Hematopoietic multipotent progenitor cell (in vitro differentiated cells): ENCODE results near the gene SMTN. TPM values are rescaled to one million over a fixed set of nuclear protein-coding genes. Genes with fewer than 3 reads are reported as not detected.

ENCODE experiments used
- DNase-seq, 3 donors: peaks; one replicate each; pipeline ENCODE4 v3.0.0-alpha.2; 2011 to 2015; ENCODE audit warnings: low read depth in 2 of 3, low spot score in 2 of 3
- total RNA-seq: library from RNA; depleted of rRNA; stranded (reverse); fragments of >200 nt; gene quantifications from one replicate; pipeline ENCODE4 v1.2.3, GENCODE V29; 2012

SMTN gene
- total RNA-seq, 1 donor: 6.2 TPM

DNA sequence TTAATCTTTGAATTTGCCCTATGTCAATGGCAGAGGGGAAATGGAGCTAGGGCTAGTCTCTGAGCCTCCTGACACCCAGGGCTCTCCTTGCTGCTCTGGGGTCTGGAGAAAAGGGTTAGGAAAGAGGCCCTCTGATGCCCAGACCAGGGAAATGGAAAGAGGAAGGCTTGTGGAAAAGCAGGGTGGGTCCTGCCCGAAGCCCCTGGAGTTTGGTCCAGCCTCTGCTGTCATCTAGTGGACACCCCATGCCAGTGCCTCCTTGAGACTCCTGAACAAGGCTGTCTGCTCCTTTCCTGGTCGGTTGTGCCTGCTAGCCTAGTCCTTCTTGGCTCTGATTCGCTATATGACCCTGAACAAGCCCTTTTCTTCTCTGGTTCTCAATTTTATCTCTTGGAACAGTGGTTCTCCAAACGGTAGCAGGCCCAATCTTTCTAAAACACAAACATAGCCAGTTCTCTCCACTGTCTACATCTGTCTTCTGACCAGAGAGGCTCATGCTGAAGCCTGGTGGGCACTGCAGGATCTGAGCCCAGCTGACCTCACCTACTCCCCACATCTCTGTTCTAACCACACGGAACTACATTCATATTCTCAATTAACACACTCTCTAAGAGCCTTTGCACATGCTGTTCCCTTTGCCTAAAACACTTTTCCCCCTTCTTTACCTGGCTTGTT lies 68.0 kb downstream of the SMTN start:
- DNase-seq: peak in 2 of 3 donors; percentile 54 to 78

DNA sequence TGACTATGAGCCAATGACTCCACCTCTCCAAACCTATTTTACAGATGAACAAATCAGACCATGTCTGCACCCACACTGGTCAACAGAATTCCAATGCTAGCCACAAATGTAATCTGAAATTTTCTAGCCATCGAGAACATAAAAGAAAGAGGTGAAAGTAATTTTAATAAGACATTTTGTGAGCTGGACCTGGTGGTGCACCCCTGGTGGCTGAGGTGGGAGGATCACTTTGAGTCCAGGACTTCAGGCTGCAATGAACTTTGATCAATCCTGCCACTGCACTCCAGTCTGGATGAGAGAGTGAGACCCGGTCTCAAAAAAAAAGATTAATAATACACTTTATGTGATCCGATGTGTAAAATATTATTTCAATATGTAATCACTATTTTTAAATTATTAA lies 69.5 kb downstream of the SMTN start:
- DNase-seq: no peak

DNA sequence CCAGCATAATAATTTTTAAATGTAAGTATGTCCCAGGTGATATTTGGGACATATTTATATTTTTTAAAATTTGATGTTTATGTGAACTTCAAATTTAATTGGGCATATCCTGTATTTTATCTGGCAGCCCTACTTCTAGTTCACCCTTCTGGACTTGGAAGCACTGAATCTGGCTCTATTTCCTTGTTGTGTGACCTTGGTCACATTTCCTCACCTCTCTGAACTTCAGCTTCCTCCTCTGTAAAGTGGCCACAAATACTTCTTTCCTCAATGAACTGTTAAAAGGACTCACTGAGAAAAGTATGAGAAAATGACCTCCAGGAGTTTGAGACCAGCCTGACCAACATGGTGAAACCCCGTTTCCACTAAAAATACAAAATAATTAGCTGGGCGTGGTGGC lies 70.8 kb downstream of the SMTN start:
- no peak for DNase-seq

DNA sequence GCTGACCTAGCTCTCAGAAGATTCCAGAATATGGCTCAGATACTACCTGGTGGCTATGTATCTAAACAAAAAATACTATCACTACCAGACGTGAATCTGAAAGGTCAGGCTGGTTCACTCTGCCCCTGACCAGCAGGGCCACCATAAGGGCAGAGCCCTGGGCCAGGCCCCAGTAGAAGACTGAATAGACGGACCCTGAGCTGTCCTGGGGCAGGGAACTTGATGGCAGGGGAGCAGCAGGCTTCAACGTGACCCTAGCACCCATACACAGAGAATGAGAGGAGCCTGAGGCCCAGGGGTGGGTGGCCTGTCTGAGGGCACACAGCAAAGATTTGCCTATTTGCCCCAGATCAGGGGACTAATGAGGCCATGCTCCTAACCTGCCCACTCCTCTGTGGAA lies 72.2 kb downstream of the SMTN start:
- no peak for DNase-seq

Other genes with a start within 250 kb of the SMTN start
- 15.3 TPM for gene MORC2, start 112.5 kb upstream of the SMTN start, total RNA-seq
- gene TUG1, start 112.1 kb upstream of the SMTN start, total RNA-seq: 56.3 TPM
- gene SELENOM, start 26.2 kb downstream of the SMTN start, total RNA-seq: 5.1 TPM
- 1.6 TPM for gene INPP5J, start 41.6 kb downstream of the SMTN start, total RNA-seq
- gene PLA2G3, start 59.2 kb downstream of the SMTN start, total RNA-seq: under 0.01 TPM
- gene RNF185, start 78.9 kb downstream of the SMTN start, total RNA-seq: 14.8 TPM
- gene LIMK2, start 131.0 kb downstream of the SMTN start, total RNA-seq: 55.7 TPM
- gene PIK3IP1, start 211.2 kb downstream of the SMTN start, total RNA-seq: 67.9 TPM